Keratinocyte (primary cell): ENCODE results near the gene CCM2. TPM values are rescaled to one million over a fixed set of nuclear protein-coding genes. Genes with fewer than 3 reads are reported as not detected.

Source experiments
- DNase-seq: peaks from one replicate; pipeline ENCODE4 v3.0.0-alpha.2; 2011; ENCODE audit warnings: low read depth, missing footprints, low spot score
- FAIRE-seq: peaks from 2 replicates; lab custom pipeline; 2011; peaks lifted over from hg19 to GRCh38; lab: Jason Lieb, UNC
- H2AFZ ChIP-seq: 2 replicates; pipeline ENCODE4 v1.6.0; 2012; ENCODE audit warnings: low read length, control low read depth, inconsistent platforms; ENCODE audit not compliant: control insufficient read depth
- H3K27ac ChIP-seq: 2 replicates; pipeline ENCODE4 v1.5.1; 2011; ENCODE audit warnings: low read length; ENCODE audit not compliant: control insufficient read depth, insufficient read depth
- H3K27me3 ChIP-seq: 3 replicates; pipeline ENCODE4 v1.6.0; 2011; ENCODE audit warnings: low read length; ENCODE audit not compliant: control insufficient read depth, insufficient read depth; ENCODE audit errors: extremely low read depth
- H3K36me3 ChIP-seq, 2 experiments: 2 replicates in 1 of 2; 3 replicates in 1 of 2; pipeline ENCODE4 v1.5.1; 2011; ENCODE audit warnings: low read length in 2 of 2, mild to moderate bottlenecking in 1 of 2; ENCODE audit not compliant: control insufficient read depth in 2 of 2, insufficient read depth in 2 of 2; ENCODE audit errors: extremely low read depth in 1 of 2
- H3K4me1 ChIP-seq: 3 replicates; pipeline ENCODE4 v1.5.1; 2011; ENCODE audit warnings: low read length; ENCODE audit not compliant: control insufficient read depth, insufficient read depth; ENCODE audit errors: extremely low read depth
- H3K4me2 ChIP-seq: 3 replicates; pipeline ENCODE4 v1.6.0; 2011; ENCODE audit warnings: low read depth, low read length; ENCODE audit not compliant: control insufficient read depth, insufficient read depth; ENCODE audit errors: extremely low read depth
- H3K4me3 ChIP-seq, 3 experiments: fragments of 200-600 bp in 1 of 3; sonication (generic) in 1 of 3; 2 replicates in 2 of 3; 3 replicates in 1 of 3; pipeline ENCODE4 v1.5.1; 2011 to 2016; ENCODE audit warnings: low read length in 3 of 3, mild to moderate bottlenecking in 3 of 3, control low read depth in 2 of 3, inconsistent platforms in 1 of 3, low read depth in 1 of 3, mixed read lengths in 1 of 3, mixed run types in 1 of 3, moderate library complexity in 1 of 3; ENCODE audit not compliant: control insufficient read depth in 2 of 3, insufficient read depth in 2 of 3; ENCODE audit errors: extremely low read depth in 1 of 3
- H3K79me2 ChIP-seq: 2 replicates; pipeline ENCODE4 v1.6.0; 2012; ENCODE audit warnings: low read length; ENCODE audit not compliant: control insufficient read depth, insufficient read depth
- H3K9ac ChIP-seq: 3 replicates; pipeline ENCODE4 v1.6.0; 2011; ENCODE audit warnings: low read length; ENCODE audit not compliant: control insufficient read depth, insufficient read depth; ENCODE audit errors: extremely low read depth
- H3K9me1 ChIP-seq: 3 replicates; pipeline ENCODE4 v1.6.0; 2011; ENCODE audit warnings: low read length; ENCODE audit not compliant: control insufficient read depth, insufficient read depth; ENCODE audit errors: extremely low read depth
- H3K9me3 ChIP-seq: 2 replicates; pipeline ENCODE4 v1.5.1; 2012; ENCODE audit warnings: low read depth, low read length; ENCODE audit not compliant: control insufficient read depth
- H4K20me1 ChIP-seq: 3 replicates; pipeline ENCODE4 v1.6.0; 2011; ENCODE audit warnings: low read length; ENCODE audit not compliant: control insufficient read depth, insufficient read depth; ENCODE audit errors: extremely low read depth
- CTCF ChIP-seq, 3 experiments: IDR thresholded peaks in 1 of 3; conservative IDR thresholded peaks in 1 of 3; optimal IDR thresholded peaks in 1 of 3; 2 replicates in 2 of 3; 3 replicates in 1 of 3; pipeline versions ENCODE3 to v1.5.1; 2011; ENCODE audit warnings: low read length in 3 of 3, mild to moderate bottlenecking in 3 of 3, moderate library complexity in 2 of 3, control low read depth in 1 of 3, inconsistent platforms in 1 of 3; ENCODE audit not compliant: insufficient read depth in 2 of 3; ENCODE audit errors: extremely low read depth in 1 of 3
- EZH2 ChIP-seq: IDR thresholded peaks from one replicate; pipeline ENCODE4 v1.6.1; 2012; ENCODE audit warnings: inconsistent platforms, mild to moderate bottlenecking, low read length, moderate library complexity
- dilution Hi-C: fragments of 300-500 bp; cut with MboI; formaldehyde crosslinking; loops from one replicate; pipeline ENCODE4 v1.7.0; 2020; ENCODE audit warnings: low sequenced_read_pairs; ENCODE audit not compliant: extremely low pct_ligation_motif_present
- polyA plus RNA-seq, 5 experiments: library from polyadenylated mRNA; depleted of rRNA in 3 of 5; stranded (reverse) in 3 of 5; stranded (forward) in 1 of 5; unstranded in 1 of 5; fragments of >200 nt; gene quantifications; 1 replicate in 1 of 5; 2 replicates in 3 of 5; 3 replicates in 1 of 5; pipeline versions ENCODE4 v1.2.1 to v1.2.3, GENCODE V29; 2011 to 2012; ENCODE audit warnings: missing spikeins in 2 of 5, low read depth in 1 of 5, low replicate concordance in 1 of 5

Gene CCM2
- polyA plus RNA-seq, 1 donor (not counting 4 experiments of a cell fraction or from before 2014, with no cell fraction given), result 44.8 TPM

GRCh38 chr7:44966731-44967538 is 33.1 kb upstream of the CCM2 start:
- Histone ChIP-seq H3K27ac (no peak overlapping the region), H4K20me1 (no peaks in the 10 kb centered on the region), H3K27me3 (peaks cover 25% of the 10 kb centered on the region), H3K36me3 (no peaks in the 10 kb centered on the region), H2AFZ (no peak overlapping the region), H3K4me2 (no peak overlapping the region), H3K9me1 (no peaks in the 10 kb centered on the region), H3K4me3 (no peak overlapping the region), H3K9me3 (no peaks in the 10 kb centered on the region), H3K4me1 (peaks cover 3% of the 10 kb centered on the region), H3K79me2 (no peaks in the 10 kb centered on the region), H3K9ac (no peak overlapping the region)
- FAIRE-seq (no peak), DNase-seq (no peak)
- TF ChIP-seq CTCF (optimal IDR thresholded peaks at IDR 0.05 in 1 of 3, IDR thresholded peaks at IDR 0.05 in 1 of 3, conservative IDR thresholded peaks at IDR 0.05 in 1 of 3; ENCODE audit: extremely low read depth in 1 of 3, insufficient read depth in 2 of 3, low read length in 3 of 3), result no peak
- no peak for TF ChIP-seq EZH2
- dilution Hi-C loops, result no loop called here

GRCh38 chr7:44967571-44968446 is 32.2 kb upstream of the CCM2 start:
- no peak for TF ChIP-seq EZH2
- TF ChIP-seq CTCF (optimal IDR thresholded peaks at IDR 0.05 in 1 of 3, IDR thresholded peaks at IDR 0.05 in 1 of 3, conservative IDR thresholded peaks at IDR 0.05 in 1 of 3; ENCODE audit: extremely low read depth in 1 of 3, insufficient read depth in 2 of 3, low read length in 3 of 3), result no peak
- FAIRE-seq (no peak), DNase-seq (no peak)
- Histone ChIP-seq H3K27me3 (peaks cover 18% of the 10 kb centered on the region), H3K79me2 (no peaks in the 10 kb centered on the region), H4K20me1 (no peaks in the 10 kb centered on the region), H3K4me2 (no peak overlapping the region), H3K36me3 (no peaks in the 10 kb centered on the region), H3K27ac (no peak overlapping the region), H3K9me1 (no peaks in the 10 kb centered on the region), H2AFZ (no peak overlapping the region), H3K9me3 (no peaks in the 10 kb centered on the region), H3K4me1 (peaks cover 1% of the 10 kb centered on the region), H3K9ac (no peak overlapping the region), H3K4me3 (no peak overlapping the region)
- dilution Hi-C loops, result no loop called here
